ENCODE data around the gene SIRPA. TPM values are rescaled to one million over a fixed set of nuclear protein-coding genes. Genes with fewer than 3 reads are reported as not detected.

Gene SIRPA
- total and polyA plus RNA-seq, 4 donors = 16.6 to 123 (median 52.6) TPM

DNA sequence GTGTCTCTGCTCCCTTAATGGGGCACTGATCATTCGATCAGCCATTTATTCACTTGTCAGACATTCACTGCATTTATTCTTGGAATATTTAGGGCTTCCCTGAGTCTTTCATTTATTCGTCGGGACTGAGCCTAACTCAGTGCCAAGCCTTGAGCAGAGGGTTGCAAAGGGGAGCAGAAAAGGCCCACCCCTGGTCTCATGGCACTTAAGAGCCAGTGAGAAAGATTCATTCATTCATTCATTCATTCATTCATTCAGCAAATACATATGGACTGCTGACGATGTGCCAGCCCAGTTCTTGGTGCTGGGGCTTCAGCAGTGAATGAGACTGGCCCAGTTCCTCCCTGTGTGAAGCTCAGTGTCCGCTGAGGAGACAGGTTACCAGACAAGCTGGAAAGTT is 36.6 kb downstream of the SIRPA start:
- Histone ChIP-seq H3K9ac (ENCODE audit: insufficient read depth in 1 of 2, low read length in 2 of 2) (no peak overlapping the region), H3K9me3 (ENCODE audit: control insufficient read depth in 4 of 4, insufficient read depth in 3 of 4, low read length in 3 of 4) (peaks cover 0 to 2% (median 0%) of the 10 kb centered on the region in 4 donors), H3K4me1 (ENCODE audit: control insufficient read depth in 5 of 5, insufficient read depth in 5 of 5, low read length in 5 of 5) (peaks cover 0 to 6% (median 0%) of the 10 kb centered on the region in 5 donors), H3K4me3 (no peak overlapping the region), H3K27ac (ENCODE audit: low read depth in 1 of 2, low read length in 1 of 2) (no peak overlapping the region), H3K36me3 (ENCODE audit: control insufficient read depth in 4 of 4, insufficient read depth in 4 of 4, low read length in 4 of 4) (peaks cover 0 to 3% (median 0%) of the 10 kb centered on the region in 4 donors), H3K27me3 (ENCODE audit: control insufficient read depth in 3 of 3, insufficient read depth in 3 of 3, low read length in 2 of 3) (peaks cover 0 to 9% (median 0%) of the 10 kb centered on the region in 3 donors)
- TF ChIP-seq, protein P1, sequence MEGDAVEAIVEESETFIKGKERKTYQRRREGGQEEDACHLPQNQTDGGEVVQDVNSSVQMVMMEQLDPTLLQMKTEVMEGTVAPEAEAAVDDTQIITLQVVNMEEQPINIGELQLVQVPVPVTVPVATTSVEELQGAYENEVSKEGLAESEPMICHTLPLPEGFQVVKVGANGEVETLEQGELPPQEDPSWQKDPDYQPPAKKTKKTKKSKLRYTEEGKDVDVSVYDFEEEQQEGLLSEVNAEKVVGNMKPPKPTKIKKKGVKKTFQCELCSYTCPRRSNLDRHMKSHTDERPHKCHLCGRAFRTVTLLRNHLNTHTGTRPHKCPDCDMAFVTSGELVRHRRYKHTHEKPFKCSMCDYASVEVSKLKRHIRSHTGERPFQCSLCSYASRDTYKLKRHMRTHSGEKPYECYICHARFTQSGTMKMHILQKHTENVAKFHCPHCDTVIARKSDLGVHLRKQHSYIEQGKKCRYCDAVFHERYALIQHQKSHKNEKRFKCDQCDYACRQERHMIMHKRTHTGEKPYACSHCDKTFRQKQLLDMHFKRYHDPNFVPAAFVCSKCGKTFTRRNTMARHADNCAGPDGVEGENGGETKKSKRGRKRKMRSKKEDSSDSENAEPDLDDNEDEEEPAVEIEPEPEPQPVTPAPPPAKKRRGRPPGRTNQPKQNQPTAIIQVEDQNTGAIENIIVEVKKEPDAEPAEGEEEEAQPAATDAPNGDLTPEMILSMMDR (IDR thresholded peaks at IDR 0.05; ENCODE audit: control extremely low read depth, extremely low read depth) = no peak
- 84 to 95% methylated on average over 5 of the region's 5 CpGs for WGBS, 2 donors
- no peak for DNase-seq
- no peak for ATAC-seq (ENCODE audit: insufficient read depth, low FRiP score)

- H3K9me3 ChIP-seq (ENCODE audit: control insufficient read depth in 4 of 4, insufficient read depth in 3 of 4, low read length in 3 of 4) = peaks cover 0 to 2% (median 0%) of the 10 kb centered on the region in 4 donors
- H3K36me3 ChIP-seq (ENCODE audit: control insufficient read depth in 4 of 4, insufficient read depth in 4 of 4, low read length in 4 of 4) = peaks cover 0 to 5% (median 0%) of the 10 kb centered on the region in 4 donors
- no peak overlapping the region for H3K9ac ChIP-seq (ENCODE audit: insufficient read depth in 1 of 2, low read length in 2 of 2)
- H3K27ac ChIP-seq (ENCODE audit: low read depth in 1 of 2, low read length in 1 of 2) = peak overlapping the region in 1 of 2 donors; percentile 24
- ATAC-seq (ENCODE audit: insufficient read depth, low FRiP score) (no peak), DNase-seq (no peak)
- peaks cover 0 to 6% (median 0%) of the 10 kb centered on the region in 5 donors for H3K4me1 ChIP-seq (ENCODE audit: control insufficient read depth in 5 of 5, insufficient read depth in 5 of 5, low read length in 5 of 5)
- 70 to 85% methylated on average over 2 of the region's 2 CpGs for WGBS, 2 donors
- H3K27me3 ChIP-seq (ENCODE audit: control insufficient read depth in 3 of 3, insufficient read depth in 3 of 3, low read length in 2 of 3) = peaks cover 0 to 9% (median 0%) of the 10 kb centered on the region in 3 donors
- TF ChIP-seq, protein P1 (IDR thresholded peaks at IDR 0.05; ENCODE audit: control extremely low read depth, extremely low read depth) = no peak
- no peak overlapping the region for H3K4me3 ChIP-seq
Observed at GRCh38 chr20:1932971-1933370, 37.8 kb downstream of the SIRPA start.

GRCh38 chr20:1933465-1933870 is 38.3 kb downstream of the SIRPA start:
- Histone ChIP-seq H3K27me3 (ENCODE audit: control insufficient read depth in 3 of 3, insufficient read depth in 3 of 3, low read length in 2 of 3) (peaks cover 0 to 9% (median 0%) of the 10 kb centered on the region in 3 donors), H3K9me3 (ENCODE audit: control insufficient read depth in 4 of 4, insufficient read depth in 3 of 4, low read length in 3 of 4) (peaks cover 0 to 2% (median 0%) of the 10 kb centered on the region in 4 donors), H3K4me1 (ENCODE audit: control insufficient read depth in 5 of 5, insufficient read depth in 5 of 5, low read length in 5 of 5) (peaks cover 0 to 6% (median 0%) of the 10 kb centered on the region in 5 donors), H3K36me3 (ENCODE audit: control insufficient read depth in 4 of 4, insufficient read depth in 4 of 4, low read length in 4 of 4) (peaks cover 0 to 5% (median 0%) of the 10 kb centered on the region in 4 donors), H3K27ac (ENCODE audit: low read depth in 1 of 2, low read length in 1 of 2) (peak overlapping the region; percentile 24 to 27), H3K9ac (ENCODE audit: insufficient read depth in 1 of 2, low read length in 2 of 2) (no peak overlapping the region), H3K4me3 (no peak overlapping the region)
- ATAC-seq (ENCODE audit: insufficient read depth, low FRiP score) = peak; percentile 28
- WGBS, 2 donors = 53 to 71% methylated on average over 9 of the region's 9 CpGs
- peak in 2 of 3 donors; percentile 7 to 39 for DNase-seq
- TF ChIP-seq, protein P1 (IDR thresholded peaks at IDR 0.05; ENCODE audit: control extremely low read depth, extremely low read depth) = no peak

- ATAC-seq (ENCODE audit: insufficient read depth, low FRiP score) (no peak), DNase-seq (no peak)
- Histone ChIP-seq H3K27me3 (ENCODE audit: control insufficient read depth in 3 of 3, insufficient read depth in 3 of 3, low read length in 2 of 3) (peaks cover 0 to 9% (median 0%) of the 10 kb centered on the region in 3 donors), H3K4me1 (ENCODE audit: control insufficient read depth in 5 of 5, insufficient read depth in 5 of 5, low read length in 5 of 5) (peaks cover 0 to 6% (median 0%) of the 10 kb centered on the region in 5 donors), H3K4me3 (no peak overlapping the region), H3K36me3 (ENCODE audit: control insufficient read depth in 4 of 4, insufficient read depth in 4 of 4, low read length in 4 of 4) (peaks cover 0 to 6% (median 0%) of the 10 kb centered on the region in 4 donors), H3K27ac (ENCODE audit: low read depth in 1 of 2, low read length in 1 of 2) (peak overlapping the region in 1 of 2 donors; percentile 47), H3K9ac (ENCODE audit: insufficient read depth in 1 of 2, low read length in 2 of 2) (no peak overlapping the region), H3K9me3 (ENCODE audit: control insufficient read depth in 4 of 4, insufficient read depth in 3 of 4, low read length in 3 of 4) (peaks cover 0 to 2% (median 0%) of the 10 kb centered on the region in 4 donors)
- 47 to 58% methylated on average over 1 of the region's 1 CpG for WGBS, 2 donors
- TF ChIP-seq, protein P1 (IDR thresholded peaks at IDR 0.05; ENCODE audit: control extremely low read depth, extremely low read depth) = no peak
Observed at GRCh38 chr20:1934156-1934555, 38.9 kb downstream of the SIRPA start.

Measured in lung (tissue), 12 donors.